Measurements from ENCODE around the gene SLC5A9. TPM values are rescaled to one million over a fixed set of nuclear protein-coding genes. Genes with fewer than 3 reads are reported as not detected.

SLC5A9 gene
- total and polyA plus RNA-seq, 9 donors: 0.01 to 1.4 (median 0.69) TPM; not detected in 4

- WGBS, 3 donors: 87 to 95% (median 90%) methylated on average over 2 of the region's 2 CpGs
- H3K4me1 ChIP-seq (ENCODE audit: insufficient read depth): no peaks in the 10 kb centered on the region
- H3K27me3 ChIP-seq: no peaks in the 10 kb centered on the region
- no peak overlapping the region for H3K4me3 ChIP-seq
- TF ChIP-seq POLR2A (IDR thresholded peaks at IDR 0.05) (no peak), EP300 (IDR thresholded peaks at IDR 0.05) (no peak), CTCF (IDR thresholded peaks at IDR 0.05) (no peak)
- no peak overlapping the region for H3K27ac ChIP-seq
- no peaks in the 10 kb centered on the region for H3K36me3 ChIP-seq
- no peak for DNase-seq
- intact Hi-C loops (cut with DNase I): no loop called here
- H3K9me3 ChIP-seq: no peaks in the 10 kb centered on the region
These were observed 28.8 kb downstream of the SLC5A9 start for GRCh38 chr1:48251323-48251722.

GRCh38 chr1:48251821-48252220, 29.3 kb downstream of the SLC5A9 start:
- no peaks in the 10 kb centered on the region for H3K4me1 ChIP-seq (ENCODE audit: insufficient read depth)
- H3K9me3 ChIP-seq: no peaks in the 10 kb centered on the region
- 89 to 96% (median 94%) methylated on average over 3 of the region's 3 CpGs for WGBS, 3 donors
- no peaks in the 10 kb centered on the region for H3K36me3 ChIP-seq
- no peaks in the 10 kb centered on the region for H3K27me3 ChIP-seq
- DNase-seq: no peak
- H3K27ac ChIP-seq: no peak overlapping the region
- intact Hi-C loops (cut with DNase I): no loop called here
- no peak overlapping the region for H3K4me3 ChIP-seq
- TF ChIP-seq POLR2A (IDR thresholded peaks at IDR 0.05): no peak

- TF ChIP-seq CTCF (IDR thresholded peaks at IDR 0.05): no peak
- no peak for TF ChIP-seq POLR2A (IDR thresholded peaks at IDR 0.05)
- no peak for TF ChIP-seq EP300 (IDR thresholded peaks at IDR 0.05)
- Histone ChIP-seq H3K4me1 (ENCODE audit: insufficient read depth) (no peaks in the 10 kb centered on the region), H3K36me3 (no peaks in the 10 kb centered on the region), H3K4me3 (no peak overlapping the region), H3K9me3 (no peaks in the 10 kb centered on the region), H3K27me3 (no peaks in the 10 kb centered on the region), H3K27ac (no peak overlapping the region)
- WGBS, 3 donors: 80 to 97% (median 91%) methylated on average over 1 of the region's 1 CpG
- no peak for DNase-seq
- intact Hi-C loops (cut with DNase I): no loop called here
These were observed 31.7 kb downstream of the SLC5A9 start for GRCh38 chr1:48254254-48254653.

- Histone ChIP-seq H3K9me3 (no peaks in the 10 kb centered on the region), H3K27ac (no peak overlapping the region), H3K27me3 (no peaks in the 10 kb centered on the region), H3K36me3 (no peaks in the 10 kb centered on the region), H3K4me3 (no peak overlapping the region), H3K4me1 (ENCODE audit: insufficient read depth) (no peaks in the 10 kb centered on the region)
- no peak for TF ChIP-seq EP300 (IDR thresholded peaks at IDR 0.05)
- TF ChIP-seq POLR2A (IDR thresholded peaks at IDR 0.05): no peak
- no peak for TF ChIP-seq CTCF (IDR thresholded peaks at IDR 0.05)
- DNase-seq: no peak
- intact Hi-C loops (cut with DNase I): no loop called here
- WGBS, 3 donors: 54 to 94% (median 84%) methylated on average over 1 of the region's 1 CpG
These were observed 35.6 kb downstream of the SLC5A9 start for GRCh38 chr1:48258106-48258505.

- Histone ChIP-seq H3K9me3 (no peaks in the 10 kb centered on the region), H3K27ac (no peak overlapping the region), H3K4me1 (ENCODE audit: insufficient read depth) (peaks cover 2% of the 10 kb centered on the region), H3K4me3 (no peak overlapping the region), H3K36me3 (no peaks in the 10 kb centered on the region), H3K27me3 (no peaks in the 10 kb centered on the region)
- TF ChIP-seq CTCF (IDR thresholded peaks at IDR 0.05) (no peak), EP300 (IDR thresholded peaks at IDR 0.05) (no peak), POLR2A (IDR thresholded peaks at IDR 0.05) (no peak)
- intact Hi-C loops (cut with DNase I): no loop called here
- no peak for DNase-seq
These were observed 39.4 kb downstream of the SLC5A9 start for GRCh38 chr1:48261881-48262400.
